ENCODE results near the gene UBAP1.

UBAP1 gene

DNA sequence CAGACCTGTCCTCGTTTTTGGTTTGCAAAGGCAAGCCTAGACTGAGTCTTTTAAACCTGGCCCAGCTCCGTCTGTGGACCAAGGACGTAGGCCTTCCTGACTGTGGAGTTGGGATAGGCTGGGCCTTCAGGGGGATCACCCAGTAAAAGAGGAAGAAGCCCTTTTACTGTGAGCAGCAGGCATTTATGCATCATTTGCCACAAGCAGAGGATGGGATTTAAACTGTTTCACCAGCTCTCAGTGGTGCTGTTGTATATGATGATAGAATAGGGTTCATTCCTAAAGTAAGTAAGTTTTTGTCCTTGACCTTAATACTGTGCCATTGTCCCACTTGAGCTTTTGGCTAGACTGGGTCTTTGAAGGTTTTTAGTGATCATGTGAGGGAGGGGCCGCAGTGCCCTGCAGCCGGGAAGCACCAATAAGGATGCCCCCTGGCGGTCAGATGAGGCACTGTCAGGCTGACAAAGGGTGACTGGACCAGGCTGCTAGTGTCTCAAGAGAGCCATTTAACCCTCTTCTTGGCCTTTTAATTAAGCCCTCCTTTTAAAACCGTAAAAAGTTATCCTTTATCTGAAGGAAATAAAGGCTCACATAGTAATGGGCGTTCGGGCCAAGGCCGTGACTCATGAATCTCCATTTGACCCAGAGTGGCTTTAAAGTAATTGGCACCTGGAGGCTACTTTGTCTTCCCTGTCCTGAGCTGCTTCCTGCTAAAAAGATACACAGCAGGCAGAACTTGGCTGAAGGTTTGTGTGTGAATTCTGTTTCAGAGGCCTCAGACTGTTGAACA lies 74.0 kb downstream of the UBAP1 start:
- no peak for TF ChIP-seq POLR2AphosphoS5 (IDR thresholded peaks at IDR 0.05; ENCODE audit: low read depth, low read length)
- no peak for TF ChIP-seq TAF1 (IDR thresholded peaks at IDR 0.05; ENCODE audit: borderline replicate concordance, insufficient read depth, low read length)
- TF ChIP-seq, protein P1, sequence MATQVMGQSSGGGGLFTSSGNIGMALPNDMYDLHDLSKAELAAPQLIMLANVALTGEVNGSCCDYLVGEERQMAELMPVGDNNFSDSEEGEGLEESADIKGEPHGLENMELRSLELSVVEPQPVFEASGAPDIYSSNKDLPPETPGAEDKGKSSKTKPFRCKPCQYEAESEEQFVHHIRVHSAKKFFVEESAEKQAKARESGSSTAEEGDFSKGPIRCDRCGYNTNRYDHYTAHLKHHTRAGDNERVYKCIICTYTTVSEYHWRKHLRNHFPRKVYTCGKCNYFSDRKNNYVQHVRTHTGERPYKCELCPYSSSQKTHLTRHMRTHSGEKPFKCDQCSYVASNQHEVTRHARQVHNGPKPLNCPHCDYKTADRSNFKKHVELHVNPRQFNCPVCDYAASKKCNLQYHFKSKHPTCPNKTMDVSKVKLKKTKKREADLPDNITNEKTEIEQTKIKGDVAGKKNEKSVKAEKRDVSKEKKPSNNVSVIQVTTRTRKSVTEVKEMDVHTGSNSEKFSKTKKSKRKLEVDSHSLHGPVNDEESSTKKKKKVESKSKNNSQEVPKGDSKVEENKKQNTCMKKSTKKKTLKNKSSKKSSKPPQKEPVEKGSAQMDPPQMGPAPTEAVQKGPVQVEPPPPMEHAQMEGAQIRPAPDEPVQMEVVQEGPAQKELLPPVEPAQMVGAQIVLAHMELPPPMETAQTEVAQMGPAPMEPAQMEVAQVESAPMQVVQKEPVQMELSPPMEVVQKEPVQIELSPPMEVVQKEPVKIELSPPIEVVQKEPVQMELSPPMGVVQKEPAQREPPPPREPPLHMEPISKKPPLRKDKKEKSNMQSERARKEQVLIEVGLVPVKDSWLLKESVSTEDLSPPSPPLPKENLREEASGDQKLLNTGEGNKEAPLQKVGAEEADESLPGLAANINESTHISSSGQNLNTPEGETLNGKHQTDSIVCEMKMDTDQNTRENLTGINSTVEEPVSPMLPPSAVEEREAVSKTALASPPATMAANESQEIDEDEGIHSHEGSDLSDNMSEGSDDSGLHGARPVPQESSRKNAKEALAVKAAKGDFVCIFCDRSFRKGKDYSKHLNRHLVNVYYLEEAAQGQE (IDR thresholded peaks at IDR 0.05; ENCODE audit: insufficient read depth in 1 of 2, low read depth in 2 of 2, low read length in 2 of 2), result no peak
- TF ChIP-seq FOXP2 (optimal IDR thresholded peaks at IDR 0.05; ENCODE audit: borderline replicate concordance, extremely low read depth, extremely low read length, insufficient read depth), result no peak
- no peak for TF ChIP-seq SIN3A (IDR thresholded peaks at IDR 0.05; ENCODE audit: borderline replicate concordance, insufficient read depth, low read length)

DNA sequence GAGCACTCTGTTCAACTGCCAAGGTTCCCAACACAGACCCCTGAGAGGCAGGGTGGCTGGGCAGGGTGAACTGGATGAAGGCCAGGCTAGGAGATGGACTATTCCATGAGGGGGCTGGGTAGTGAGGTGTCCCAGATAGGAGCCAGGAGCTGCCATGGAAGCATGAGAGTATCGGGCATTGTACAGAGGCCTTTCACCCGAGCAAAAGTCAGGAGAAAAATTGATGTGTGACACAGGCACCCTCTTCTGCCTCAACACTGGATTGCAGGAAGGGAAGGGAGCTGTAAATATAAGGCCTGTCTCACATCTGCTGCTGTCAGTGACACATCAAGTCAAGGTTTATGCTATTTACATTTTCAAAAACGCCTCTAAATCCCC lies 74.6 kb downstream of the UBAP1 start:
- TF ChIP-seq SIN3A (IDR thresholded peaks at IDR 0.05; ENCODE audit: borderline replicate concordance, insufficient read depth, low read length), result no peak
- no peak for TF ChIP-seq POLR2AphosphoS5 (IDR thresholded peaks at IDR 0.05; ENCODE audit: low read depth, low read length)
- TF ChIP-seq FOXP2 (optimal IDR thresholded peaks at IDR 0.05; ENCODE audit: borderline replicate concordance, extremely low read depth, extremely low read length, insufficient read depth), result no peak
- TF ChIP-seq, protein P1 (IDR thresholded peaks at IDR 0.05; ENCODE audit: insufficient read depth in 1 of 2, low read depth in 2 of 2, low read length in 2 of 2), result no peak
- TF ChIP-seq TAF1 (IDR thresholded peaks at IDR 0.05; ENCODE audit: borderline replicate concordance, insufficient read depth, low read length), result no peak

DNA sequence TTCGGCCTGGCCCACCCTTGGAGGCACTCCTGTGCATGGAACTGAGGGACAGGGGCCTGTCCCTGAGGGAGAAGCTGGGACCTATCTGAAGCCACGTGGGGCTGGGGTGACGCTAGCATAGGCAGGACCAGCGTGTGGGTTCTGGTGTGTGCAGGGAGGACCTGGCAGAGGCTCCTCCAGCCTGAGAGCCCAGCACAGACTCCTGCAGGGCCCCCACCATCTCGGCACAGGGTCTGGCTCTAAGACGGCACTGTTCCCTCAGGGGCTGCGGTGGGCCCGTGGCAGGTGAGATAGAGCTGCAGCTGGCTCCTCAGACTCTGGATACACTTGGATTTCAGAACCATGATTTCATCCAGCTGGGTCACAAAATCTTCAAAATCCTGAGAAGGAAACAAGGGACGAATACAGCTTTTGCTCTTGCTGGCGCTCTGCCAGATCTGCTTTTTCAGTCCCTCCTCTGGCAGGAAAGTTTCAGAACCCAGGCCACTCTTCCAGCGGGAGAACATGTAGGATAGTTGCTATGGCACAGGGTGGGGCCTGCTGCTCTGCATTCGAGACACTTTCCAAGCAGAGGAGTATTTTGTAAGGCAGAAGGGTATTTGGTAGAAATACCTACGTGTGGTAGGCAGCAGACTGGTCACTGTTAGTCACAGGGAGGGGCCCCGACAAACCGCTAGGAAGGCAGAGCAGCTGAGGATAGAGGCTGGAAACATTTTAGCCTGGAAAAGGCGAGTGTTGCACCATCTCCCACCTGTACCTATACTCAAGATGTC lies 75.5 kb downstream of the UBAP1 start:
- TF ChIP-seq, protein P1 (IDR thresholded peaks at IDR 0.05; ENCODE audit: insufficient read depth in 1 of 2, low read depth in 2 of 2, low read length in 2 of 2), result no peak
- TF ChIP-seq FOXP2 (optimal IDR thresholded peaks at IDR 0.05; ENCODE audit: borderline replicate concordance, extremely low read depth, extremely low read length, insufficient read depth) (no peak), TAF1 (IDR thresholded peaks at IDR 0.05; ENCODE audit: borderline replicate concordance, insufficient read depth, low read length) (no peak), SIN3A (IDR thresholded peaks at IDR 0.05; ENCODE audit: borderline replicate concordance, insufficient read depth, low read length) (no peak), POLR2AphosphoS5 (IDR thresholded peaks at IDR 0.05; ENCODE audit: low read depth, low read length) (no peak)

DNA sequence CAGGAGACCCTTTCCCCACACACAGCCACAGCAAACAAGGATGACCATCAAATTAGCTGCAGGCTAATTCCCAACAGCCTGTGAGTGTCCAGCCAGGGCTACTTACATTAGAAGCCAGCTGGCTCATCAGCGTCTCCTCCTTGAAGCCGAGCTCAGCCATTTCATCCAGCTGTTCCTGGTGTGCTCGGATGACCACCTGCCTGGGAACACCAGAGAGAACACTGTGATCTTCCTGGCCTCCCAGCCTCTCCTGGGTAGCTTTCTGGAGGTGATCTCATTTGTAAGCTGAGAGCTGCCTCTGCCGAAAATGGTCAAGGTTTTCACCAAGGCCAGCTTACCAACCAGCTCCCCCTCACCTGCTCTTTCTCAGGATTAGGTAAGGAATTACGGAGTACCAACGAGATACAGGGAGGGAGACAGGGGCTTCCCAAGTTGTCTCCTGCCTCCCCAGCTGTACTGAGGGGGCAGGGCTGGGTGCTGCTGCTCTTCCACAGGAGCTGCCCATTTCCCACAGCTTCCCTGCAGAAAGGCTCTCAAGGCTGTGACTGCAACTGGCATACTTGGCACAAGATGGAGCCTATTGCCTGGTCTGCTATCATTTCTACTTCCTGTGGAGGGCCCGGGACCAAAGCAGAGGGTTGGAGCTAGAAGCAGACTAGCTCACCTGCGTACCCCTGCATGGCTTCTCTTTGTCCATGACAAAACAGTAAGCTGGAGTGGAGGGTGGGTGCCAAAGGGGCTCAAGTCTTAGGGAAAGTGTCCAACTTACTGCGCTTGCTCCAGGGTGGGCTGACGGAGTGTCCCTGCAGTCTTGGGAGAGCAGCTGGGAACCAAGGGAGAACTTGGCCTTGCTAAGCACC lies 76.4 kb downstream of the UBAP1 start:
- TF ChIP-seq, protein P1 (IDR thresholded peaks at IDR 0.05; ENCODE audit: insufficient read depth in 1 of 2, low read depth in 2 of 2, low read length in 2 of 2), result no peak
- TF ChIP-seq SIN3A (IDR thresholded peaks at IDR 0.05; ENCODE audit: borderline replicate concordance, insufficient read depth, low read length) (no peak), FOXP2 (optimal IDR thresholded peaks at IDR 0.05; ENCODE audit: borderline replicate concordance, extremely low read depth, extremely low read length, insufficient read depth) (no peak), POLR2AphosphoS5 (IDR thresholded peaks at IDR 0.05; ENCODE audit: low read depth, low read length) (no peak), TAF1 (IDR thresholded peaks at IDR 0.05; ENCODE audit: borderline replicate concordance, insufficient read depth, low read length) (no peak)
